Transverse colon (tissue), 3 donors: ENCODE data around the gene LARGE1.

ENCODE experiments used
- CTCF ChIP-seq, 5 experiments: fragments of 200-600 bp in 3 of 5; fragments of 450-650 bp in 2 of 5; sonication (generic) in 3 of 5; IDR thresholded peaks; 1 replicate in 2 of 5; 2 replicates in 3 of 5; pipeline ENCODE4 v1.5.1; 2016 to 2017; ENCODE audit warnings: antibody characterized with exemption in 5 of 5, inconsistent platforms in 3 of 5, mild to moderate bottlenecking in 2 of 5, moderate library complexity in 1 of 5
- EP300 ChIP-seq: sonication (generic); formaldehyde crosslinking; IDR thresholded peaks from one replicate; pipeline ENCODE4 v1.6.1; 2017; ENCODE audit warnings: antibody characterized with exemption, low read depth
- POLR2A ChIP-seq: fragments of 450-650 bp; IDR thresholded peaks from one replicate; pipeline ENCODE4 v1.6.1; 2016; ENCODE audit warnings: antibody characterized with exemption, mild to moderate bottlenecking, moderate library complexity

- no peak for TF ChIP-seq POLR2A
- TF ChIP-seq CTCF (IDR thresholded peaks at IDR 0.05): no peak
- TF ChIP-seq EP300: no peak
Observed at GRCh38 chr22:33832558-33833151, 87.6 kb downstream of the LARGE1 start.
